HL-60 (cell line): ENCODE data around the gene FBXL15.

ENCODE experiments used
- DNase-seq, 2 experiments: peaks; one replicate each; pipeline ENCODE4 v3.0.0-alpha.2; 2010 to 2020; ENCODE audit warnings: low read depth in 1 of 2, low spot score in 1 of 2
- H3K27ac ChIP-seq: fragments of 250-450 bp; sonication (Bioruptor Pico); replicated peaks from 2 replicates; pipeline ENCODE4 v1.5.1; 2020; ENCODE audit warnings: mild to moderate bottlenecking, moderate library complexity
- H3K27me3 ChIP-seq: fragments of 250-450 bp; sonication (Bioruptor Pico); 2 replicates; pipeline ENCODE4 v1.5.1; 2021; ENCODE audit warnings: mild to moderate bottlenecking, moderate library complexity; ENCODE audit not compliant: insufficient read depth, poor library complexity, severe bottlenecking
- H3K4me3 ChIP-seq: replicated peaks from 2 replicates; pipeline ENCODE4 v1.5.1; 2011; ENCODE audit warnings: mild to moderate bottlenecking, control low read depth, low read length; ENCODE audit not compliant: insufficient read depth
- GABPA ChIP-seq: IDR thresholded peaks from 2 replicates; pipeline ENCODE4 v1.6.1; 2012; ENCODE audit warnings: low read depth
- POLR2AphosphoS5 ChIP-seq: IDR thresholded peaks from 2 replicates; pipeline ENCODE4 v1.6.1; 2012; ENCODE audit warnings: low read depth
- SPI1 ChIP-seq: IDR thresholded peaks from 2 replicates; pipeline ENCODE4 v1.6.1; 2012; ENCODE audit warnings: low read depth, mild to moderate bottlenecking, borderline replicate concordance
- TF ChIP-seq, protein P1 (sequence below): IDR thresholded peaks from 2 replicates; pipeline ENCODE4 v1.6.1; 2012; ENCODE audit warnings: low read depth; ENCODE audit not compliant: insufficient replicate concordance
- TF ChIP-seq, protein P2 (sequence below): IDR thresholded peaks from one replicate; pipeline ENCODE4 v1.5.1; 2011; ENCODE audit warnings: low read length, control low read depth, inconsistent platforms; ENCODE audit not compliant: insufficient read depth

Gene FBXL15

DNA sequence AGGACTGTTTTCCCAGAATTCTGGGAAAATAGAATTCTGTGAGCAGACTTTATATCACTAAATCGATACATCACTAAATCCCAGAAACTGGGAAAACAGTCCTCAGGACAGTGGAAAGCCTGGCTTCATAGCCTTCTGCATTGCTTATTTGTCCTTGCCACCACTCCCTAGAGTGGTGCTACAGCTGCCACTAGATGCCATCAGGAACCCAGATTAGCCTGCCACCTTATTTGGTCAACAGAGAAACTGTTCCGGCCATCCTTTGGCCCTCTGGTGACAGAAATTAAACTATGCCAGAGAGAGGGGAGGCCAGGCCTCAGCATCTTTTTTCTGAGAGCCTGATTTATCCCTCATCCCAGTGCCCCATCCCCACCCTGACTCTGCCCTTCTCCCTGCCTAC lies 44.8 kb upstream of the FBXL15 start:
- no peak for DNase-seq
- H3K27ac ChIP-seq: no peak overlapping the region
- H3K4me3 ChIP-seq: no peak overlapping the region
- no peaks in the 10 kb centered on the region for H3K27me3 ChIP-seq
- TF ChIP-seq, protein P1, sequence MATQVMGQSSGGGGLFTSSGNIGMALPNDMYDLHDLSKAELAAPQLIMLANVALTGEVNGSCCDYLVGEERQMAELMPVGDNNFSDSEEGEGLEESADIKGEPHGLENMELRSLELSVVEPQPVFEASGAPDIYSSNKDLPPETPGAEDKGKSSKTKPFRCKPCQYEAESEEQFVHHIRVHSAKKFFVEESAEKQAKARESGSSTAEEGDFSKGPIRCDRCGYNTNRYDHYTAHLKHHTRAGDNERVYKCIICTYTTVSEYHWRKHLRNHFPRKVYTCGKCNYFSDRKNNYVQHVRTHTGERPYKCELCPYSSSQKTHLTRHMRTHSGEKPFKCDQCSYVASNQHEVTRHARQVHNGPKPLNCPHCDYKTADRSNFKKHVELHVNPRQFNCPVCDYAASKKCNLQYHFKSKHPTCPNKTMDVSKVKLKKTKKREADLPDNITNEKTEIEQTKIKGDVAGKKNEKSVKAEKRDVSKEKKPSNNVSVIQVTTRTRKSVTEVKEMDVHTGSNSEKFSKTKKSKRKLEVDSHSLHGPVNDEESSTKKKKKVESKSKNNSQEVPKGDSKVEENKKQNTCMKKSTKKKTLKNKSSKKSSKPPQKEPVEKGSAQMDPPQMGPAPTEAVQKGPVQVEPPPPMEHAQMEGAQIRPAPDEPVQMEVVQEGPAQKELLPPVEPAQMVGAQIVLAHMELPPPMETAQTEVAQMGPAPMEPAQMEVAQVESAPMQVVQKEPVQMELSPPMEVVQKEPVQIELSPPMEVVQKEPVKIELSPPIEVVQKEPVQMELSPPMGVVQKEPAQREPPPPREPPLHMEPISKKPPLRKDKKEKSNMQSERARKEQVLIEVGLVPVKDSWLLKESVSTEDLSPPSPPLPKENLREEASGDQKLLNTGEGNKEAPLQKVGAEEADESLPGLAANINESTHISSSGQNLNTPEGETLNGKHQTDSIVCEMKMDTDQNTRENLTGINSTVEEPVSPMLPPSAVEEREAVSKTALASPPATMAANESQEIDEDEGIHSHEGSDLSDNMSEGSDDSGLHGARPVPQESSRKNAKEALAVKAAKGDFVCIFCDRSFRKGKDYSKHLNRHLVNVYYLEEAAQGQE: no peak
- TF ChIP-seq POLR2AphosphoS5 (no peak), SPI1 (no peak), GABPA (no peak)
- TF ChIP-seq, protein P2, sequence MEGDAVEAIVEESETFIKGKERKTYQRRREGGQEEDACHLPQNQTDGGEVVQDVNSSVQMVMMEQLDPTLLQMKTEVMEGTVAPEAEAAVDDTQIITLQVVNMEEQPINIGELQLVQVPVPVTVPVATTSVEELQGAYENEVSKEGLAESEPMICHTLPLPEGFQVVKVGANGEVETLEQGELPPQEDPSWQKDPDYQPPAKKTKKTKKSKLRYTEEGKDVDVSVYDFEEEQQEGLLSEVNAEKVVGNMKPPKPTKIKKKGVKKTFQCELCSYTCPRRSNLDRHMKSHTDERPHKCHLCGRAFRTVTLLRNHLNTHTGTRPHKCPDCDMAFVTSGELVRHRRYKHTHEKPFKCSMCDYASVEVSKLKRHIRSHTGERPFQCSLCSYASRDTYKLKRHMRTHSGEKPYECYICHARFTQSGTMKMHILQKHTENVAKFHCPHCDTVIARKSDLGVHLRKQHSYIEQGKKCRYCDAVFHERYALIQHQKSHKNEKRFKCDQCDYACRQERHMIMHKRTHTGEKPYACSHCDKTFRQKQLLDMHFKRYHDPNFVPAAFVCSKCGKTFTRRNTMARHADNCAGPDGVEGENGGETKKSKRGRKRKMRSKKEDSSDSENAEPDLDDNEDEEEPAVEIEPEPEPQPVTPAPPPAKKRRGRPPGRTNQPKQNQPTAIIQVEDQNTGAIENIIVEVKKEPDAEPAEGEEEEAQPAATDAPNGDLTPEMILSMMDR: no peak

GRCh38 chr10:102376901-102377300 lies 43.7 kb upstream of the FBXL15 start:
- H3K27ac ChIP-seq: no peak overlapping the region
- no peak for DNase-seq
- H3K27me3 ChIP-seq: no peaks in the 10 kb centered on the region
- H3K4me3 ChIP-seq: no peak overlapping the region
- TF ChIP-seq POLR2AphosphoS5: no peak
- no peak for TF ChIP-seq GABPA
- TF ChIP-seq, protein P1: no peak
- no peak for TF ChIP-seq SPI1
- TF ChIP-seq, protein P2: no peak

DNA sequence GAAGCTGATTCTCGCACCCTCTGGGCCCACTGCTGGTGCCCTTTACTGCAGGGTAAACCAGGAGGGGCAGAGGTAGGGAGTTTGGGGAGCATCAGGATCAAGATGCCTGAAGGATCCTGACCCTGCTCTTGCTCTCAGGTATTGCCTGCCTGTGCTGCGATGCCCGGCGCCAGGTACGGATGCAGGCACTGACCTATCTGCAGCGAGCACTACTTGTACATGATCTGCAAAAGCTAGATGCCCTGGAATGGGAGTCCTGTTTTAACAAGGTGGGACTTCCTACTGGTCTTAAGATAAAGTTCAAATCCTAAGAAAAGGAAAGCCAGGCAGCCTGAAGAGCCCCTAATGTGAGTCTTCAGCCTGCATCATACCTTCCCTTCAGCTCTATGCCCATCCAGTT lies 41.3 kb upstream of the FBXL15 start:
- H3K4me3 ChIP-seq: no peak overlapping the region
- no peak for TF ChIP-seq GABPA
- TF ChIP-seq POLR2AphosphoS5: no peak
- TF ChIP-seq, protein P2: no peak
- no peak for TF ChIP-seq SPI1
- TF ChIP-seq, protein P1: no peak
- H3K27me3 ChIP-seq: no peaks in the 10 kb centered on the region
- DNase-seq: no peak
- H3K27ac ChIP-seq: no peak overlapping the region
